ENCODE results near the gene CTIF.

The CTIF gene

GRCh38 chr18:48893608-48894600, 355.1 kb downstream of the CTIF start:
- no peak for DNase-seq

- DNase-seq: no peak
These were observed 356.0 kb downstream of the CTIF start for GRCh38 chr18:48894799-48895346.

DNA sequence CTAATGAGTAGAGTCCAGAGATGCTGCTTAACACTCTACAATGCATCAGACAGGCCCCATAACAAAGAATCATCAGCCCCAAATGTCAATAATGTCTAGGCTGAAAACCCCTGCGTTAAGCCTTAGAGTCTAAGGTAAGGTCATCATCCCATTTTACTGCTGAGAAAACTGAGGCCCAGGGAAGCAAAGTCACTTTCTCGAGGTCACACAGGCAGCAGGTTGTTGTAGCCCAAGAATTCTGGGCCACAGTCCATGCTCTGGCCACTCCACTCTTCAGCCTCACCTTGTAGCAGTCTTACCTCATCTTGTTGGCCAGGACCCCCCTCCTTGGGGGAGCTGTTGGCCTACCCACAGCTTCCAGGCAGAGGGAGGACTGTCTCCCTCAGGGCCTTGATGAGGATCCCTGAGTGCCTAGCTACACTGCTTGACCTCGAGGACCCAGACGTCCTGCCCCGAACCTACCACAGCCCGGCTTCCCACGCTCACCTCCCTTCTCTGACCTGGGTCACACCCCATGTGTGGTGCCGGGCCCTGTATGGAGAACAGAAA, 357.6 kb downstream of the CTIF start:
- DNase-seq: no peak

DNA sequence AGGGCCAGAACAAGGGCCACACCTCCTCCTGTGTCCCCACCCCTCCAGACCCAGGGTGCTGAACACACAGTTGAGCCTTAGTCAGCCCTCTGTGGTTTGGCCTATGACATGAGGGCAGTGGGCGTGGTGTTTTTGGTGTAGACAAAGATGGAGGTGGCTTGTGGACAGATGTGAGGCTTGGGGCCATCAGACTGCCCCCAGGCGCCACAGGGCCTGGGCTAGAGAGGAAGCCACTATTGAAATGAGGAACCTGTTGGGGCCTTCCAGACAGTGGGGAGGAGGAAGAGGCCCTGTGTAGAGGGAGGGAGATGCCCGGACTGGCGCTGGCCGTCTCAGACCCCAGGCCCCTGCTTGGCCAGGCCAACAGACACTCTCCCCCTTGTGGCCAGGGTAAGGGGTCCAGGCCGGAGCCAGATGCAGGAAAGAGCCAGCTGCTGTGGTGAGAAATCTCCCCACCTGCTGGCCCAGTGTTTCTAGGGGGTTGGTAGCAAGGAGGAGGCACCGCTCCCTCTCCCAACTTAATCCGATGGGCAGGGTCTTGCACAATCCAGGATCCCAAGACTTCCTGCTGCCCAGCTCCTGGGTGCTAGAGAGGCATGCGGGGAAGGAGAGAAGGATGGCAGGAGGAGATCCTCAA, 358.2 kb downstream of the CTIF start:
- no peak for DNase-seq

GRCh38 chr18:48897531-48897930, 358.7 kb downstream of the CTIF start:
- no peak for DNase-seq

GRCh38 chr18:48898521-48898920, 359.7 kb downstream of the CTIF start:
- no peak for DNase-seq

DNA sequence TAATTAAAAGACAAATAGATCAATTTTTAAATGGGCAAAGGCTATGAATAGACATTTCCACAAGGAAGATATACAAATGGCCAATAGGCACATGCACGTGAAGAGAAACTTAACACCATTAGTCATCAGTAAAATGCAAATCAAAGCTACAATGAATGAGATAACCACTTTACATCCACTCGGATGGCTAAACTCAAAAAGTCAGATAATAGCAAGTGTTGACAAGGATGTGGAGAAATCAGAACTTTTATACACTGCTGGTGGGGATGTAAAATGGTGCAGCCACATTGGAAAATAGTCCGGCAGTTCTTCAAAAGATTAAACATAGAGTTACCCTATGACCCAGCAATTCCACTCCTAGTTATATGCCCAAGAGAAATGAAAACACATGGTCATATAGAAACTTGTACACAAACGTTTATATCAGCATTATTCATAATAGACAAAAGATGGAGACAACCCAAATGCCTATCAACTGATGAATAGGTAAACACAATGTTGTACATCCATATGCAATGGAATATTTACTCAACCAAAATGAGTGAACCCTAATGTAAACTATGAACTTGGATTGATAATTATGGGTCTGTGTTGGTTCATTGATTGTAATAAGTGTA, 360.8 kb downstream of the CTIF start:
- no peak for DNase-seq

- no peak for DNase-seq
These were observed 361.6 kb downstream of the CTIF start for GRCh38 chr18:48900469-48900868.

GRCh38 chr18:48901145-48902022, 362.6 kb downstream of the CTIF start:
- DNase-seq: no peak

GRCh38 chr18:48902023-48902855, 363.4 kb downstream of the CTIF start:
- DNase-seq: no peak

- no peak for DNase-seq
These were observed 364.2 kb downstream of the CTIF start for GRCh38 chr18:48902856-48903601.

- DNase-seq: no peak
These were observed 365.3 kb downstream of the CTIF start for GRCh38 chr18:48904091-48904490.

GRCh38 chr18:48904847-48905394, 366.1 kb downstream of the CTIF start:
- no peak for DNase-seq

DNA sequence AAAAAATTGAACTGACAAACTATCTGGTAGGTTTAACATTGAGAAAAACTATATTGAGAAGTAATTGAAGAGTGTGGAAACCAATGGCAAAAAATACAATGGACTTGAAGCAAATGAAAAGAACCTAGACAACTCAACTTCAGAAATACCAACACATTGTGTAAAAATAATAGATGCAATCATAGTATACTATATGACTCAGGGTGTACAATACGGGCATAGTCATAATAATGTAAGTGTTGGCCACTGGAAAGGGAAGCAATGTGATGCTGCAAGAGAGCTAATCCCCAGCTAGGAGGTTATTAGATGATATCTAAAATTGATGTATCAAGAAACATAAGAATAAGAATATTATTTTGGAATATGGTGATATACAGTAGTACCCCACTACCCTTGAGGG, 366.7 kb downstream of the CTIF start:
- no peak for DNase-seq

- no peak for DNase-seq
These were observed 370.1 kb downstream of the CTIF start for GRCh38 chr18:48908916-48909315.

- DNase-seq: peak in 1 of 5 experiments; percentile 67
These were observed 370.9 kb downstream of the CTIF start for GRCh38 chr18:48909721-48910120.

DNA sequence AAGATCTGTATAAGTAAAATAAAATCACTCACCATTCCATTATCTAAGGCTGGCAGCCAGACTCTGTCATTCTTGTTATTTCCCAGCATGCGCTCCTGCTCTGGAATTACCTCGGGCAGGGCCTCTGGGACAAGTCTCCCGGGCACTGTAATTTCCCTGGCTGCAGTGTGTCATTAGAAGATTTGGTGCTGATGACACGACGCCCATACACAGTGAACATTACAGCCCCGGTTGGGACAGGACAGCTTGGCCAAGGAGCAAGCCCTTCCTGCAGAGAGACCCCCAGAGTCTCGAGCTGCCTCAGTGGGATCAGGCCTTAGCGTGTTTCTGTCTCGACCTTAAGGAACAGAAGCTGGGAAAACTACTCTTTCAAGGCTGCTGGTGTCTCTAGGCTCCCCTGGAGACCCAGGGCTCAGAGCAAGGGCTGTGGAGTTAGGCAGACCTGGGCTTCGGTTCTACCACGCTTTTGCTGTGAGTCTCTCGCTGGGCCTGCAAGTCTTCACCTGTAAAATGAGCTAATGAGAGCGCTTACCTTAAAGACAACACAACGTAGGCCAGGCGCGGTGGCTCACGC, 372.2 kb downstream of the CTIF start:
- DNase-seq: no peak
